ENCODE data around the gene PAF1. TPM values are rescaled to one million over a fixed set of nuclear protein-coding genes. Genes with fewer than 3 reads are reported as not detected.
A peak's percentile ranks its signal among the peaks of the same experiment; 100 is the strongest.

Gene PAF1
- total RNA-seq, 1 donor, result 45.4 TPM

GRCh38 chr19:39409208-39410016 lies 18.5 kb upstream of the PAF1 start:
- no peak for DNase-seq (ENCODE audit: low read depth)

GRCh38 chr19:39408392-39409207 lies 17.7 kb upstream of the PAF1 start:
- no peak for TF ChIP-seq CTCF (IDR thresholded peaks at IDR 0.05; ENCODE audit: insufficient read depth, low read length)
- peak overlapping the region; percentile 94 for H3K4me3 ChIP-seq (ENCODE audit: low read depth, low read length)
- peak; percentile 59 for DNase-seq (ENCODE audit: low read depth)

More at GRCh38 chr19:39409208-39410016, 18.5 kb upstream of the PAF1 start:
- peak; percentile 5 for TF ChIP-seq CTCF (IDR thresholded peaks at IDR 0.05; ENCODE audit: insufficient read depth, low read length)
- H3K4me3 ChIP-seq (ENCODE audit: low read depth, low read length), result peak overlapping the region; percentile 94

DNA sequence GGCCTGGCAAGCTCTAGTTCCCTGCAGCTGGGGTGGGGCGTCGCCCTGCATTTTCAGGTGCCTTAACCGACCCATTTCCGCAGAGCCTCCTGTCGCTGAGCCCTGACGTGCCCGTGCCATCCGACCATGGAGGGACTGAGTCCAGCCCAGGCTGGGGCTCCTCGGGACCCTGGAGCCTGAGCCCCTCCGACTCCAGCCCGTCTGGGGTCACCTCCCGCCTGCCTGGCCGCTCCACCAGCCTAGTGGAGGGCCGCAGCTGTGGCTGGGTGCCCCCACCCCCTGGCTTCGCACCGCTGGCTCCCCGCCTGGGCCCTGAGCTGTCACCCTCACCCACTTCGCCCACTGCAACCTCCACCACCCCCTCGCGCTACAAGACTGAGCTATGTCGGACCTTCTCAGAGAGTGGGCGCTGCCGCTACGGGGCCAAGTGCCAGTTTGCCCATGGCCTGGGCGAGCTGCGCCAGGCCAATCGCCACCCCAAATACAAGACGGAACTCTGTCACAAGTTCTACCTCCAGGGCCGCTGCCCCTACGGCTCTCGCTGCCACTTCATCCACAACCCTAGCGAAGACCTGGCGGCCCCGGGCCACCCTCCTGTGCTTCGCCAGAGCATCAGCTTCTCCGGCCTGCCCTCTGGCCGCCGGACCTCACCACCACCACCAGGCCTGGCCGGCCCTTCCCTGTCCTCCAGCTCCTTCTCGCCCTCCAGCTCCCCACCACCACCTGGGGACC lies 16.9 kb upstream of the PAF1 start:
- DNase-seq (ENCODE audit: low read depth), result peak; percentile 28
- no peak for TF ChIP-seq CTCF (IDR thresholded peaks at IDR 0.05; ENCODE audit: insufficient read depth, low read length)
- peak overlapping the region; percentile 94 for H3K4me3 ChIP-seq (ENCODE audit: low read depth, low read length)

DNA sequence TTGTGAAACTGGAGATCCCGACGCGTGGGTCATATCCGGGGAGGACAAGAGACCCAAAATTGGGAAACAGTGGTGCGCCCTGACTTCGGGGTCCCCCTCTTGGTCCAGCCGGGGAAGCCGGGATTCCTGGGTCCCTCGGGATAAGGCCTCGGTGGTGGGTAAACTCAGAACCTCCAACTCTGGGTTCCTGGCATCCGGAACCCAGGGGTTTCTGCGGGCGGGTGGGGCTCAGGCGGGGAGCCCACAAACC lies 16.4 kb upstream of the PAF1 start:
- no peak for TF ChIP-seq CTCF (IDR thresholded peaks at IDR 0.05; ENCODE audit: insufficient read depth, low read length)
- H3K4me3 ChIP-seq (ENCODE audit: low read depth, low read length), result peak overlapping the region; percentile 94
- no peak for DNase-seq (ENCODE audit: low read depth)

GRCh38 chr19:39406656-39407409 lies 15.9 kb upstream of the PAF1 start, which contains the start of gene ZFP36:
ZFP36 (plus strand) TSS chr19:39406847; CDS start chr19:39406905, 58 bp downstream.
- peak within 1 kb of the TSS; percentile 94 for H3K4me3 ChIP-seq (ENCODE audit: low read depth, low read length)
- DNase-seq (ENCODE audit: low read depth), result peak; percentile 91
- peak; percentile 3 for TF ChIP-seq CTCF (IDR thresholded peaks at IDR 0.05; ENCODE audit: insufficient read depth, low read length)
